ENCODE results near the gene SYT10.
"Not testable (repeated sequence)": the region's sequence is repeated elsewhere in the genome, so short reads cannot be mapped to it uniquely, and the experiment has no call there.

SYT10 gene

GRCh38 chr12:33439587-33440011, at the start of gene SYT10:
TSS of gene SYT10 (minus strand) at chr12:33439819. CDS start at chr12:33439522, 297 bp downstream.
- peak; percentile 0 for DNase-seq (ENCODE audit: low read depth)

GRCh38 chr12:33488036-33488435, 48.4 kb upstream of the SYT10 start:
- DNase-seq (ENCODE audit: low read depth) = no peak

- no peak for DNase-seq (ENCODE audit: low read depth)
Observed at GRCh38 chr12:33486058-33486457, 46.4 kb upstream of the SYT10 start.

- DNase-seq (ENCODE audit: low read depth) = no peak
Observed at GRCh38 chr12:33484161-33484560, 44.5 kb upstream of the SYT10 start.

GRCh38 chr12:33480366-33480765, 40.7 kb upstream of the SYT10 start:
- DNase-seq (ENCODE audit: low read depth) = no peak

- no peak for DNase-seq (ENCODE audit: low read depth)
Observed at GRCh38 chr12:33476058-33476457, 36.4 kb upstream of the SYT10 start.

GRCh38 chr12:33472299-33472698, 32.7 kb upstream of the SYT10 start:
- DNase-seq (ENCODE audit: low read depth) = no peak

GRCh38 chr12:33455096-33455495, 15.5 kb upstream of the SYT10 start:
- no peak for DNase-seq (ENCODE audit: low read depth)

GRCh38 chr12:33450480-33450879, 10.9 kb upstream of the SYT10 start:
- DNase-seq (ENCODE audit: low read depth) = no peak

GRCh38 chr12:33440477-33440876, 858 bp upstream of the SYT10 start:
- DNase-seq (ENCODE audit: low read depth) = no peak

- peak; percentile 0 for DNase-seq (ENCODE audit: low read depth)
Observed at GRCh38 chr12:33438851-33439586, 600 bp downstream of the SYT10 start.

GRCh38 chr12:33438025-33438772, 1.4 kb downstream of the SYT10 start:
- no peak for DNase-seq (ENCODE audit: low read depth)

GRCh38 chr12:33437598-33437997, 2.0 kb downstream of the SYT10 start:
- no peak for DNase-seq (ENCODE audit: low read depth)

- no peak for DNase-seq (ENCODE audit: low read depth)
Observed at GRCh38 chr12:33432992-33433391, 6.6 kb downstream of the SYT10 start.

- no peak for DNase-seq (ENCODE audit: low read depth)
Observed at GRCh38 chr12:33431648-33432047, 8.0 kb downstream of the SYT10 start.

- DNase-seq (ENCODE audit: low read depth) = no peak
Observed at GRCh38 chr12:33429468-33429867, 10.2 kb downstream of the SYT10 start.

GRCh38 chr12:33427071-33427470, 12.5 kb downstream of the SYT10 start:
- no peak for DNase-seq (ENCODE audit: low read depth)

- DNase-seq (ENCODE audit: low read depth) = no peak
Observed at GRCh38 chr12:33423706-33424105, 15.9 kb downstream of the SYT10 start.

GRCh38 chr12:33412410-33412809, 27.2 kb downstream of the SYT10 start:
- not testable (repeated sequence) for DNase-seq (ENCODE audit: low read depth)

- DNase-seq (ENCODE audit: low read depth) = no peak
Observed at GRCh38 chr12:33383503-33383902, 56.1 kb downstream of the SYT10 start.

- DNase-seq (ENCODE audit: low read depth) = no peak
Observed at GRCh38 chr12:33376153-33376552, 63.5 kb downstream of the SYT10 start.

- no peak for DNase-seq (ENCODE audit: low read depth)
Observed at GRCh38 chr12:33370318-33370717, 69.3 kb downstream of the SYT10 start.

- no peak for DNase-seq (ENCODE audit: low read depth)
Observed at GRCh38 chr12:33357181-33357580, 82.4 kb downstream of the SYT10 start.

Measured in GM04504 (cell line).